ENCODE data around the gene ZNF763. TPM values are rescaled to one million over a fixed set of nuclear protein-coding genes. Genes with fewer than 3 reads are reported as not detected.

ZNF763 gene
- total RNA-seq, 3 donors from 2014 or later (not counting 1 experiment from before 2014, with no cell fraction given): 4.8 to 7.7 (median 5.8) TPM

DNA sequence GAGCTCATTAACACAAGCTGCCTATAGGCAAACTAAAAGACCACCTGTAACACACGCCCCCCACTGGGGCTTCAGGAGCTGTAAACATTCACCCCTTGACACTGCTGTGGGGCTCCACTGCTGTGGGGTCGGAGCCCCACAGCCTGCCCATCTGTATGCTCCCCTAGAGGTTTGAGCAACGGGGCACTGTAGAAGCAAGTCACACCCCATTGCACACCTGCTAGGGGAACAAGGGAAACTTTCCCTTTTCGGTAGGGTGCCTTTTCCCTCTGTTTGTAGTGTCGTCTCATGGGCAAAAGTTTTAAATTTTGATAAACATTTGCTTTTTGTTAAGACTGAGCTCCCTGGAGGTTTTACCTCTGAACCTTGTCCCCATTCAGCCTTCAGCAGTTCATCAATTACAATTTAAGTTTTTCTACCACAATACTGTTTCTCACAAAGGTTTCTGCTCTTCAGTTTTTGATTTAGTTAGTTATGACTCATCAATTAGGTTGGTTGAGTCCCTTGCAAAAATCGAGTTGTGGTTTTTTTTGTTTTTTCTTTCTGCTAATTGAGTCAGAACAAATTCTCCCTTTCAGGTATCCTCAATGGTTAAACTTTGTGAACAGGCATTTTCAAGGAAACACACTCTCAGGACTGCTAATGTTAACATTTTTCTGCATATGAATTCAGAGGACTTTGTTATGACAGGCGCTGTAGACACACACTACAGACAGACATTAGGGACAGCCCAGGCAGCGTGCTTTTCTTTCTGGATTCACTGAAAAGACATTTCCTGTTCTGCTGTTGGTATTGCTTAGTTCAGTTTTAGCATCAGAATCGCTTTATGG, 35.5 kb downstream of the ZNF763 start:
- WGBS (ENCODE audit: insufficient coverage): 55% methylated on average over 9 of the region's 9 CpGs

DNA sequence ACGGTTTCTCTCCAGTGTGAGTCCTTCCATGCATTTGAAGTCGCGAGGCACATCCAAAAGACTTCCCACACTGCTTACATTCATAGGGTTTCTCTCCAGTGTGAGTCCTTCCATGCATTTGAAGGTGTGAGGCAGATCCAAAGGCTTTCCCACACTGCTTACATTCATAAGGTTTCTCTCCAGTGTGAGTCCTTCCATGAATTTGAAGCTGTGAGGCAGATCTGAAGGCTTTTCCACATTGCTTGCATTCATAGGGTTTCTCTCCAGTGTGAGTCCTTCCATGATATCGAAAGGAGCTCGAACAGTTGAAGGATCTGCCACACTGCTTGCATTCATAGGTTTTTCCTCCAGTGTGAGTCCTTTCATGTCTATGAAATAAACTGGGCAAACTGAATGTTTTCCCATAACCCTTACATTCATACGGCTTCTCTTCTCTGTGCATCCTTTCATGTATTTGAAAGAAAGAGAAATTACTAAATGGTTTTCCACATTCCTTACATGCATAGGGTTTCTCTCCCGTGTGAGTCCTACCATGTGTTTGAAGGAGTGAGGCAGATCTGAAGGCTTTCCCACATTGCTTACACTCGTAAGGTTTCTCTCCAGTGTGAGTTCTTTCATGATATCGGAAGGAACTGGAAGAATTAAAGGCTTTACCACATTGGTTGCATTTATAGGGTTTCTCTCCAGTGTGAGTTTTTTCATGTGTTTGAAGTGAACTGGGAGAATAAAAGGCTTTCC, 50.3 kb downstream of the ZNF763 start:
- no peaks in the 10 kb centered on the region for H3K4me1 ChIP-seq (ENCODE audit: control insufficient read depth, insufficient read depth, low read length)
- H3K9me3 Mint-ChIP-seq: peaks cover 5 to 14% of the 10 kb centered on the region in 2 donors
- peaks cover 17% of the 10 kb centered on the region for H3K36me3 ChIP-seq (ENCODE audit: control insufficient read depth, insufficient read depth, low read length)
- TF ChIP-seq, protein P1, sequence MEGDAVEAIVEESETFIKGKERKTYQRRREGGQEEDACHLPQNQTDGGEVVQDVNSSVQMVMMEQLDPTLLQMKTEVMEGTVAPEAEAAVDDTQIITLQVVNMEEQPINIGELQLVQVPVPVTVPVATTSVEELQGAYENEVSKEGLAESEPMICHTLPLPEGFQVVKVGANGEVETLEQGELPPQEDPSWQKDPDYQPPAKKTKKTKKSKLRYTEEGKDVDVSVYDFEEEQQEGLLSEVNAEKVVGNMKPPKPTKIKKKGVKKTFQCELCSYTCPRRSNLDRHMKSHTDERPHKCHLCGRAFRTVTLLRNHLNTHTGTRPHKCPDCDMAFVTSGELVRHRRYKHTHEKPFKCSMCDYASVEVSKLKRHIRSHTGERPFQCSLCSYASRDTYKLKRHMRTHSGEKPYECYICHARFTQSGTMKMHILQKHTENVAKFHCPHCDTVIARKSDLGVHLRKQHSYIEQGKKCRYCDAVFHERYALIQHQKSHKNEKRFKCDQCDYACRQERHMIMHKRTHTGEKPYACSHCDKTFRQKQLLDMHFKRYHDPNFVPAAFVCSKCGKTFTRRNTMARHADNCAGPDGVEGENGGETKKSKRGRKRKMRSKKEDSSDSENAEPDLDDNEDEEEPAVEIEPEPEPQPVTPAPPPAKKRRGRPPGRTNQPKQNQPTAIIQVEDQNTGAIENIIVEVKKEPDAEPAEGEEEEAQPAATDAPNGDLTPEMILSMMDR (IDR thresholded peaks at IDR 0.05): no peak
- peaks cover 65% of the 10 kb centered on the region for H3K9me3 ChIP-seq (ENCODE audit: control insufficient read depth, insufficient read depth, low read length)
- intact Hi-C loops (cut with micrococcal nuclease): no loop called here
- WGBS (ENCODE audit: insufficient coverage): over 99% methylated on average over 8 of the region's 9 CpGs
- H3K36me3 Mint-ChIP-seq: peaks cover 42% of the 10 kb centered on the region
- H3K27me3 ChIP-seq (ENCODE audit: control insufficient read depth, insufficient read depth, low read length): no peaks in the 10 kb centered on the region
- no peak overlapping the region for H3K27ac Mint-ChIP-seq
- H3K27me3 Mint-ChIP-seq (ENCODE audit: low read depth in 2 of 2): no peaks in the 10 kb centered on the region
- ATAC-seq: no peak
- no peak for DNase-seq
- no peak overlapping the region for H3K27ac ChIP-seq (ENCODE audit: low read length)
- H3K4me3 Mint-ChIP-seq: no peak overlapping the region
- no peaks in the 10 kb centered on the region for H3K4me1 Mint-ChIP-seq
- no peak overlapping the region for H3K4me3 ChIP-seq (ENCODE audit: low read length)

More for the DNA sequence above, 35.5 kb downstream of the ZNF763 start:
- Histone ChIP-seq H3K9me3 (ENCODE audit: control insufficient read depth, insufficient read depth, low read length) (no peaks in the 10 kb centered on the region), H3K4me3 (ENCODE audit: low read length) (no peak overlapping the region), H3K27ac (ENCODE audit: low read length) (no peak overlapping the region), H3K4me1 (ENCODE audit: control insufficient read depth, insufficient read depth, low read length) (peaks cover 5% of the 10 kb centered on the region), H3K27me3 (ENCODE audit: control insufficient read depth, insufficient read depth, low read length) (no peaks in the 10 kb centered on the region), H3K36me3 (ENCODE audit: control insufficient read depth, insufficient read depth, low read length) (peaks cover 8% of the 10 kb centered on the region)
- H3K27ac Mint-ChIP-seq: peak overlapping the region; percentile 24 to 58
- no peaks in the 10 kb centered on the region for H3K9me3 Mint-ChIP-seq
- peaks cover 17 to 24% of the 10 kb centered on the region in 2 donors for H3K4me1 Mint-ChIP-seq
- TF ChIP-seq, protein P1 (IDR thresholded peaks at IDR 0.05): no peak
- H3K27me3 Mint-ChIP-seq (ENCODE audit: low read depth in 2 of 2): no peaks in the 10 kb centered on the region
- no peaks in the 10 kb centered on the region for H3K36me3 Mint-ChIP-seq
- intact Hi-C loops (cut with micrococcal nuclease): no loop called here
- ATAC-seq (no peak), DNase-seq (no peak)
- H3K4me3 Mint-ChIP-seq: no peak overlapping the region

DNA sequence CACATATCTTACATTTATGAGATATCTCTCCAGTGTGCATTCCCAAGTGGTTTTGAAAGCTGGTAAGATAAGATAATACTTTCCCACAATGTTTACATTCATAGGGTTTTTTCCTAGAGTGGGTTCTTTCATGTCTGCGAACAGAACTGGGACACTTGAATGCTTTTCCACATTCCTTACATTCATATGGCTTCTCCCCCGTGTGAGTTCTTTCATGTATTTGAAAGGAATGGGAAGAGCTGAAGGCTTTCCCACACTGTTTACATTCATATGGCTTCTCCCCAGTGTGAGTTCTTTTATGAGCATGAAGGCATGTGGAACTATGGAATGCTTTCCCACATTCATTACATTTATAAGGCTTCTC, 50.9 kb downstream of the ZNF763 start:
- peaks cover 17% of the 10 kb centered on the region for H3K36me3 ChIP-seq (ENCODE audit: control insufficient read depth, insufficient read depth, low read length)
- Mint-ChIP-seq H3K4me3 (no peak overlapping the region), H3K4me1 (no peaks in the 10 kb centered on the region), H3K36me3 (peaks cover 42% of the 10 kb centered on the region), H3K9me3 (peaks cover 5 to 17% of the 10 kb centered on the region in 2 donors), H3K27ac (no peak overlapping the region), H3K27me3 (ENCODE audit: low read depth in 2 of 2) (no peaks in the 10 kb centered on the region)
- intact Hi-C loops (cut with micrococcal nuclease): no loop called here
- WGBS (ENCODE audit: insufficient coverage): no CpG with 5 or more reads among the region's 2 CpGs
- H3K4me3 ChIP-seq (ENCODE audit: low read length): no peak overlapping the region
- TF ChIP-seq, protein P1 (IDR thresholded peaks at IDR 0.05): no peak
- no peak for DNase-seq
- H3K9me3 ChIP-seq (ENCODE audit: control insufficient read depth, insufficient read depth, low read length): peaks cover 68% of the 10 kb centered on the region
- H3K27ac ChIP-seq (ENCODE audit: low read length): no peak overlapping the region
- H3K27me3 ChIP-seq (ENCODE audit: control insufficient read depth, insufficient read depth, low read length): no peaks in the 10 kb centered on the region
- ATAC-seq: no peak
- H3K4me1 ChIP-seq (ENCODE audit: control insufficient read depth, insufficient read depth, low read length): no peaks in the 10 kb centered on the region

Other genes starting within 250 kb of the ZNF763 start
- 1 to 10 TPM; 3.2 to 7.1 (median 5.2) TPM for gene ZNF823, start 226.1 kb upstream of the ZNF763 start, total RNA-seq
- gene ZNF441, start 198.0 kb upstream of the ZNF763 start, total RNA-seq: 1 to 10 TPM; 6.5 to 9.6 (median 7.1) TPM
- gene ZNF491, start 166.5 kb upstream of the ZNF763 start, total RNA-seq: 1 to 10 TPM; 1.9 to 3.8 (median 3.7) TPM
- 10 to 100 TPM; 21.8 to 37.4 (median 26.6) TPM for gene ZNF440, start 150.8 kb upstream of the ZNF763 start, total RNA-seq
- 10 to 100 TPM in 2 of 3 donors, 1 to 10 TPM in 1; 9.6 to 18.4 (median 15.4) TPM for gene ZNF439, start 116.3 kb upstream of the ZNF763 start, total RNA-seq
- gene ZNF69, start 77.3 kb upstream of the ZNF763 start, total RNA-seq: 1 to 10 TPM; 4.1 to 6.5 (median 4.8) TPM
- 10 to 100 TPM; 25.1 to 30.1 (median 26.4) TPM for gene ZNF700, start 39.9 kb upstream of the ZNF763 start, total RNA-seq
- gene ZNF433, start 70.6 kb downstream of the ZNF763 start, total RNA-seq: 1 to 10 TPM; 3.4 to 9.0 (median 3.9) TPM
- gene ZNF878, start 87.9 kb downstream of the ZNF763 start, total RNA-seq: under 1 TPM in 2 of 3 donors, not detected in 1; 0.20 to 0.54 TPM
- gene ZNF844, start 99.7 kb downstream of the ZNF763 start, total RNA-seq: 10 to 100 TPM; 12.1 to 36.2 (median 27.4) TPM
- gene ZNF20, start 175.3 kb downstream of the ZNF763 start, total RNA-seq: 1 to 10 TPM; 4.2 to 9.0 (median 4.6) TPM
- 1 to 10 TPM; 3.1 to 7.9 (median 4.4) TPM for gene ZNF625, start 191.7 kb downstream of the ZNF763 start, total RNA-seq
- 10 to 100 TPM; 31.5 to 47.7 (median 39.8) TPM for gene ZNF136, start 198.1 kb downstream of the ZNF763 start, total RNA-seq

Measured in natural killer cell (primary cell).